HEK293 (cell line): ENCODE data around the gene WDR64.

Source experiments
- CTCF ChIA-PET: fragments of 350-600 bp; formaldehyde crosslinking; extraction: SDS; loops from one replicate; lab custom pipeline; 2021; ENCODE audit warnings: antibody characterized with exemption; lab: Yijun Ruan, JAX
- POLR2A ChIA-PET: fragments of 300-600 bp; formaldehyde crosslinking; extraction: SDS; loops from one replicate; lab custom pipeline; 2020; ENCODE audit warnings: antibody characterized with exemption, inconsistent platforms; lab: Yijun Ruan, JAX
- H3K27ac ChIP-seq: fragments of 200-500 bp; sonication (Bioruptor generic); 2 replicates; pipeline ENCODE4 v1.5.1; 2014; ENCODE audit warnings: low read depth, low read length, control low read depth, inconsistent platforms; ENCODE audit errors: extremely low read depth
- H3K36me3 ChIP-seq, 2 experiments: fragments of 200-500 bp in 1 of 2; sonication (Bioruptor generic) in 1 of 2; 1 replicate in 1 of 2; 2 replicates in 1 of 2; pipeline ENCODE4 v1.5.1; 2014 to 2017; ENCODE audit warnings: inconsistent platforms in 2 of 2, low read length in 2 of 2; ENCODE audit not compliant: control insufficient read depth in 2 of 2, insufficient read depth in 1 of 2
- H3K4me1 ChIP-seq: fragments of 200-500 bp; sonication (Bioruptor generic); 2 replicates; pipeline ENCODE4 v1.5.1; 2014; ENCODE audit warnings: mild to moderate bottlenecking, low read length, inconsistent platforms; ENCODE audit not compliant: control insufficient read depth, insufficient read depth
- H3K4me3 ChIP-seq: 2 replicates; pipeline ENCODE4 v1.5.1; 2011; ENCODE audit warnings: low read depth, mild to moderate bottlenecking, control low read depth, low read length, moderate library complexity
- H3K9me3 ChIP-seq: fragments of 200-500 bp; sonication (Bioruptor generic); 2 replicates; pipeline ENCODE4 v1.5.1; 2014; ENCODE audit warnings: low read depth, low read length, inconsistent platforms; ENCODE audit not compliant: control insufficient read depth, insufficient read depth
- BCL6B ChIP-seq: fragments of 450-650 bp; formaldehyde crosslinking; IDR thresholded peaks from 2 replicates; pipeline ENCODE4 v1.5.1; 2017; ENCODE audit warnings: missing biosample characterization, missing genetic modification characterization
- GLIS1 ChIP-seq: fragments of 450-650 bp; formaldehyde crosslinking; IDR thresholded peaks from 2 replicates; pipeline ENCODE4 v1.5.1; 2016; ENCODE audit warnings: missing biosample characterization, missing genetic modification characterization
- HIC1 ChIP-seq: fragments of 450-650 bp; formaldehyde crosslinking; IDR thresholded peaks from 2 replicates; pipeline ENCODE4 v1.5.1; 2016; ENCODE audit warnings: missing biosample characterization, missing genetic modification characterization
- KLF1 ChIP-seq: fragments of 450-650 bp; formaldehyde crosslinking; IDR thresholded peaks from 2 replicates; pipeline ENCODE4 v1.5.1; 2016; ENCODE audit warnings: missing biosample characterization, missing genetic modification characterization
- KLF9 ChIP-seq: fragments of 450-650 bp; formaldehyde crosslinking; IDR thresholded peaks from 2 replicates; pipeline ENCODE4 v1.5.1; 2016; ENCODE audit warnings: missing biosample characterization, missing genetic modification characterization, low read depth
- MEIS1 ChIP-seq: sonication (generic); formaldehyde crosslinking; IDR thresholded peaks from 2 replicates; pipeline ENCODE4 v1.8.1; 2022; ENCODE audit warnings: missing genetic modification reagents, mild to moderate bottlenecking, borderline replicate concordance
- TRIM28 ChIP-seq: IDR thresholded peaks from 2 replicates; pipeline ENCODE4 v1.6.1; 2011; ENCODE audit warnings: low read length, control low read depth, borderline replicate concordance
- ZBTB26 ChIP-seq: fragments of 450-650 bp; formaldehyde crosslinking; optimal IDR thresholded peaks from 2 replicates; pipeline ENCODE3; 2016; ENCODE audit warnings: missing biosample characterization, mild to moderate bottlenecking, missing genetic modification characterization
- ZNF138 ChIP-seq: fragments of 450-650 bp; formaldehyde crosslinking; IDR thresholded peaks from 2 replicates; pipeline ENCODE4 v1.5.1; 2016; ENCODE audit warnings: missing biosample characterization, missing genetic modification characterization, borderline replicate concordance
- ZNF155 ChIP-seq: fragments of 450-650 bp; formaldehyde crosslinking; IDR thresholded peaks from 2 replicates; pipeline ENCODE4 v1.5.1; 2016; ENCODE audit warnings: missing biosample characterization, missing genetic modification characterization
- ZNF157 ChIP-seq: fragments of 450-650 bp; formaldehyde crosslinking; IDR thresholded peaks from 2 replicates; pipeline ENCODE4 v1.5.1; 2016; ENCODE audit warnings: missing biosample characterization, missing genetic modification characterization
- ZNF211 ChIP-seq: fragments of 450-650 bp; formaldehyde crosslinking; IDR thresholded peaks from 2 replicates; pipeline ENCODE4 v1.5.1; 2016; ENCODE audit warnings: low read depth, missing biosample characterization, missing genetic modification characterization
- ZNF266 ChIP-seq: fragments of 450-650 bp; formaldehyde crosslinking; IDR thresholded peaks from 2 replicates; pipeline ENCODE4 v1.5.1; 2016; ENCODE audit warnings: missing biosample characterization, missing genetic modification characterization, low read depth
- ZNF292 ChIP-seq: fragments of 450-650 bp; formaldehyde crosslinking; IDR thresholded peaks from 2 replicates; pipeline ENCODE4 v1.5.1; 2016; ENCODE audit warnings: low read depth, missing biosample characterization, missing genetic modification characterization, borderline replicate concordance
- ZNF302 ChIP-seq: fragments of 450-650 bp; formaldehyde crosslinking; IDR thresholded peaks from 2 replicates; pipeline ENCODE4 v1.5.1; 2016; ENCODE audit warnings: missing biosample characterization, missing genetic modification characterization, low read depth
- ZNF324 ChIP-seq: fragments of 450-650 bp; formaldehyde crosslinking; IDR thresholded peaks from 2 replicates; pipeline ENCODE4 v1.5.1; 2016; ENCODE audit warnings: missing biosample characterization, missing genetic modification characterization
- ZNF354C ChIP-seq: fragments of 450-650 bp; formaldehyde crosslinking; IDR thresholded peaks from 2 replicates; pipeline ENCODE4 v1.5.1; 2016; ENCODE audit warnings: missing biosample characterization, missing genetic modification characterization, low read depth, borderline replicate concordance
- ZNF404 ChIP-seq: fragments of 450-650 bp; formaldehyde crosslinking; IDR thresholded peaks from 2 replicates; pipeline ENCODE4 v1.5.1; 2017; ENCODE audit warnings: missing biosample characterization, missing genetic modification characterization
- ZNF48 ChIP-seq: fragments of 450-650 bp; formaldehyde crosslinking; IDR thresholded peaks from 2 replicates; pipeline ENCODE4 v1.5.1; 2016; ENCODE audit warnings: missing biosample characterization, missing genetic modification characterization
- ZNF549 ChIP-seq: fragments of 450-650 bp; IDR thresholded peaks from 2 replicates; pipeline ENCODE4 v1.5.1; 2018; ENCODE audit warnings: missing biosample characterization, missing genetic modification characterization, mild to moderate bottlenecking, inconsistent platforms, moderate library complexity
- ZNF558 ChIP-seq: fragments of 450-650 bp; formaldehyde crosslinking; IDR thresholded peaks from 2 replicates; pipeline ENCODE4 v1.5.1; 2016; ENCODE audit warnings: missing biosample characterization, missing genetic modification characterization
- ZNF571 ChIP-seq: fragments of 450-650 bp; formaldehyde crosslinking; IDR thresholded peaks from 2 replicates; pipeline ENCODE4 v1.5.0; 2017; ENCODE audit warnings: missing biosample characterization, missing genetic modification characterization
- ZNF580 ChIP-seq: fragments of 450-650 bp; formaldehyde crosslinking; IDR thresholded peaks from 2 replicates; pipeline ENCODE4 v1.5.1; 2016; ENCODE audit warnings: missing biosample characterization, missing genetic modification characterization
- ZNF585B ChIP-seq: fragments of 450-650 bp; formaldehyde crosslinking; IDR thresholded peaks from 2 replicates; pipeline ENCODE4 v1.5.1; 2016; ENCODE audit warnings: missing biosample characterization, missing genetic modification characterization
- ZNF623 ChIP-seq: fragments of 450-650 bp; formaldehyde crosslinking; IDR thresholded peaks from 2 replicates; pipeline ENCODE4 v1.5.1; 2016; ENCODE audit warnings: missing biosample characterization, missing genetic modification characterization
- ZNF660 ChIP-seq: fragments of 450-650 bp; IDR thresholded peaks from 2 replicates; pipeline ENCODE4 v1.5.1; 2018; ENCODE audit warnings: missing biosample characterization, mild to moderate bottlenecking, missing genetic modification characterization
- ZNF670 ChIP-seq: fragments of 450-650 bp; formaldehyde crosslinking; IDR thresholded peaks from 2 replicates; pipeline ENCODE4 v1.5.1; 2016; ENCODE audit warnings: missing biosample characterization, missing genetic modification characterization, low read depth
- ZNF677 ChIP-seq: fragments of 450-650 bp; IDR thresholded peaks from 2 replicates; pipeline ENCODE4 v1.5.0; 2018; ENCODE audit warnings: missing biosample characterization, mild to moderate bottlenecking, missing genetic modification characterization, moderate library complexity

WDR64 gene

GRCh38 chr1:241615043-241615974 is 36.8 kb upstream of the WDR64 start:
- H3K4me1 ChIP-seq: no peaks in the 10 kb centered on the region
- H3K27ac ChIP-seq: no peak overlapping the region
- H3K4me3 ChIP-seq: no peak overlapping the region
- ChIA-PET POLR2A (interaction anchor here (1.2 kb wide), 1 partner anchor 25 kb away, joined by 4 read pairs; the partner anchor contains the start of genes CHML and OPN3), CTCF (interaction anchor here (0.7 to 2.4 kb wide), 3 partner anchors 12 to 220 kb away, joined by 3 to 14 read pairs (median 7); no protein-coding TSS in a partner anchor)
- H3K9me3 ChIP-seq: no peaks in the 10 kb centered on the region
- TF ChIP-seq ZNF302 (no peak), ZNF266 (tag by site-specific recombination) (no peak), ZNF138 (no peak), ZNF677 (tag by site-specific recombination) (no peak), ZNF157 (no peak), TRIM28 (no peak), ZNF571 (no peak)
- H3K36me3 ChIP-seq: no peaks in the 10 kb centered on the region

- H3K4me3 ChIP-seq: no peak overlapping the region
- ChIA-PET CTCF (interaction anchor here (0.7 to 2.0 kb wide), 3 partner anchors 10 to 220 kb away, joined by 3 to 5 read pairs (median 4); no protein-coding TSS in a partner anchor), POLR2A (no interaction called here)
- H3K27ac ChIP-seq: no peak overlapping the region
- no peaks in the 10 kb centered on the region for H3K9me3 ChIP-seq
- no peaks in the 10 kb centered on the region for H3K36me3 ChIP-seq
- TF ChIP-seq ZNF48 (tag by site-specific recombination) (no peak), ZNF670 (no peak), GLIS1 (tag by site-specific recombination) (no peak), MEIS1 (CRISPR knock-in tag) (no peak), ZNF211 (tag by site-specific recombination) (no peak)
- no peaks in the 10 kb centered on the region for H3K4me1 ChIP-seq
These were observed 34.7 kb upstream of the WDR64 start for GRCh38 chr1:241617426-241617825.

GRCh38 chr1:241622669-241623068 is 29.4 kb upstream of the WDR64 start:
- Histone ChIP-seq H3K27ac (no peak overlapping the region), H3K36me3 (no peaks in the 10 kb centered on the region), H3K9me3 (no peaks in the 10 kb centered on the region), H3K4me3 (no peak overlapping the region), H3K4me1 (no peaks in the 10 kb centered on the region)
- CTCF ChIA-PET: interaction anchor here (1.0 kb wide), 1 partner anchor 32 kb away, joined by 4 read pairs; no protein-coding TSS in a partner anchor
- POLR2A ChIA-PET: no interaction called here
- TF ChIP-seq ZNF585B (tag by site-specific recombination): no peak
- TF ChIP-seq HIC1 (tag by site-specific recombination): no peak
- no peak for TF ChIP-seq ZNF324 (tag by site-specific recombination)
- TF ChIP-seq ZNF155 (tag by site-specific recombination): no peak
- TF ChIP-seq ZNF549 (tag by site-specific recombination): no peak
- no peak for TF ChIP-seq ZNF660 (tag by site-specific recombination)
- TF ChIP-seq ZNF580 (tag by site-specific recombination): no peak
- TF ChIP-seq ZNF558 (tag by site-specific recombination): no peak
- TF ChIP-seq ZNF354C (tag by site-specific recombination): no peak
- TF ChIP-seq ZBTB26 (tag by site-specific recombination): no peak
- TF ChIP-seq BCL6B: no peak
- no peak for TF ChIP-seq ZNF623 (tag by site-specific recombination)
- no peak for TF ChIP-seq ZNF292 (tag by site-specific recombination)
- TF ChIP-seq ZNF157: no peak
- TF ChIP-seq ZNF404 (tag by site-specific recombination): no peak
- no peak for TF ChIP-seq KLF1 (tag by site-specific recombination)
- no peak for TF ChIP-seq KLF9 (tag by site-specific recombination)
